Neutrophil (primary cell): ENCODE measurements around the gene SLC27A3.
"Not testable (repeated sequence)": the region's sequence is repeated elsewhere in the genome, so short reads cannot be mapped to it uniquely, and the experiment has no call there.

Experiments used
- H3K27ac ChIP-seq: fragments of 200-600 bp; sonication (generic); 2 replicates; pipeline ENCODE4 v1.5.1; 2016; ENCODE audit warnings: mild to moderate bottlenecking, moderate library complexity
- H3K27me3 ChIP-seq: fragments of 200-600 bp; sonication (generic); 2 replicates; pipeline ENCODE4 v1.6.0; 2016; ENCODE audit warnings: mild to moderate bottlenecking
- H3K36me3 ChIP-seq: fragments of 200-600 bp; sonication (generic); 2 replicates; pipeline ENCODE4 v1.5.1; 2017
- H3K4me1 ChIP-seq, 2 experiments: fragments of 200-600 bp in 1 of 2; sonication (generic) in 1 of 2; 1 replicate in 1 of 2; 2 replicates in 1 of 2; pipeline versions ENCODE4 v1.5.1 to v1.6.1; 2013 to 2016; ENCODE audit warnings: low read depth in 1 of 2, low read length in 1 of 2, mild to moderate bottlenecking in 1 of 2, moderate library complexity in 1 of 2; ENCODE audit not compliant: control insufficient read depth in 1 of 2, insufficient read depth in 1 of 2
- H3K4me3 ChIP-seq, 2 experiments: fragments of 200-600 bp in 1 of 2; sonication (generic) in 1 of 2; 1 replicate in 1 of 2; 2 replicates in 1 of 2; pipeline ENCODE4 v1.5.1; 2013 to 2016; ENCODE audit warnings: low read depth in 1 of 2, low read length in 1 of 2, mild to moderate bottlenecking in 1 of 2, moderate library complexity in 1 of 2
- H3K9me3 ChIP-seq: fragments of 200-600 bp; sonication (generic); 2 replicates; pipeline ENCODE4 v1.5.1; 2016
- TF ChIP-seq, protein P1 (sequence below): fragments of 200-600 bp; sonication (generic); IDR thresholded peaks from 2 replicates; pipeline ENCODE4 v1.5.1; 2016; ENCODE audit warnings: antibody characterized with exemption

Gene SLC27A3

DNA sequence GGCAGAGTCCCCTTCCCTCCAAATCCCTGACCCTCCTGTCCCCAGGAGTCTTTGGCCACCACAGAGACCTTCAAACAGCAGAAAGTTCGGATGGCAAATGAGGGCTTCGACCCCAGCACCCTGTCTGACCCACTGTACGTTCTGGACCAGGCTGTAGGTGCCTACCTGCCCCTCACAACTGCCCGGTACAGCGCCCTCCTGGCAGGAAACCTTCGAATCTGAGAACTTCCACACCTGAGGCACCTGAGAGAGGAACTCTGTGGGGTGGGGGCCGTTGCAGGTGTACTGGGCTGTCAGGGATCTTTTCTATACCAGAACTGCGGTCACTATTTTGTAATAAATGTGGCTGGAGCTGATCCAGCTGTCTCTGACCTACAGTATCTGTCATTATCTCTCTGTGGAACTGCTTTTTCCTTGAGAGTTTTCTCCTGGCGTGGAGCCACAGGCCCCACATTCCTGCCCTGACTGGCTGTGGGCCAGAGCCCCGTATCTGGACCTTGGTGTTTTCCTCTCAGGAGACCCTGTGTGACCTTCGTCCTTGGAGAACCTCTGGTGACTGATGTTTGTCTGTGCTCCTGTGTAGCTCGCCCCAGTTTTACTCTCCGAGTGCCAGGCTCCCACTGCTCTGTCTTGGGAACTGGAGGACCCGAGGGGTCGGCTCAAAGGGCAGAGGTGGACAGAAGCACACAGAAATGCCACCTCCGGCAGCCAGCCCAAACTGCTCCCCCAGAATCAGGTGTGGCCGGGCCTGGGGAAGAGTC is 4.8 kb downstream of the SLC27A3 start:
- peaks cover 12% of the 10 kb centered on the region for H3K36me3 ChIP-seq

DNA sequence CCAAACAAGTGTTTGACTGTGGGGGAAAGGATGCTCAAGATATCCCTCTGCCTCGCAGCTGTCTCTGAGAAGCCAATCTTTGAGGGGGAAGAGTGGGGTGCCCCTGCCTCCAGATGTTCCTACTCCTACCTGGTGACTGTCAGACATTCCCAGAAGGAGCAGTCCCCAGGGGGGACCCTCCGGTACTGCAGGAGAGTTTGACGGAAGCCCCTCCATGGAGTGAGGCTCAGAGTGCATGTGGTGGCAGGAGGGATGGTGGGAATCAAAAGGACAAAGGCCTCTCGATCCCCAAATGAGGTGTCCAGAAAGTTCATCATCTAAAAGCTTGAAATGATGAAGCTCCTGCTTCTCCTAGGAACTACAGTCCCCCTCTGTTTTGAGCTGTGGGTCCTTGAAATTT is 5.3 kb downstream of the SLC27A3 start:
- Histone ChIP-seq H3K4me3 (no peak overlapping the region), H3K36me3 (peaks cover 12% of the 10 kb centered on the region), H3K27me3 (no peaks in the 10 kb centered on the region), H3K4me1 (peaks cover 44 to 52% of the 10 kb centered on the region in 2 experiments), H3K27ac (no peak overlapping the region), H3K9me3 (no peaks in the 10 kb centered on the region)
- TF ChIP-seq, protein P1, sequence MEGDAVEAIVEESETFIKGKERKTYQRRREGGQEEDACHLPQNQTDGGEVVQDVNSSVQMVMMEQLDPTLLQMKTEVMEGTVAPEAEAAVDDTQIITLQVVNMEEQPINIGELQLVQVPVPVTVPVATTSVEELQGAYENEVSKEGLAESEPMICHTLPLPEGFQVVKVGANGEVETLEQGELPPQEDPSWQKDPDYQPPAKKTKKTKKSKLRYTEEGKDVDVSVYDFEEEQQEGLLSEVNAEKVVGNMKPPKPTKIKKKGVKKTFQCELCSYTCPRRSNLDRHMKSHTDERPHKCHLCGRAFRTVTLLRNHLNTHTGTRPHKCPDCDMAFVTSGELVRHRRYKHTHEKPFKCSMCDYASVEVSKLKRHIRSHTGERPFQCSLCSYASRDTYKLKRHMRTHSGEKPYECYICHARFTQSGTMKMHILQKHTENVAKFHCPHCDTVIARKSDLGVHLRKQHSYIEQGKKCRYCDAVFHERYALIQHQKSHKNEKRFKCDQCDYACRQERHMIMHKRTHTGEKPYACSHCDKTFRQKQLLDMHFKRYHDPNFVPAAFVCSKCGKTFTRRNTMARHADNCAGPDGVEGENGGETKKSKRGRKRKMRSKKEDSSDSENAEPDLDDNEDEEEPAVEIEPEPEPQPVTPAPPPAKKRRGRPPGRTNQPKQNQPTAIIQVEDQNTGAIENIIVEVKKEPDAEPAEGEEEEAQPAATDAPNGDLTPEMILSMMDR: no peak

More for the DNA sequence above, 4.8 kb downstream of the SLC27A3 start:
- Histone ChIP-seq H3K4me1 (peaks cover 50 to 58% of the 10 kb centered on the region in 2 experiments), H3K4me3 (no peak overlapping the region), H3K9me3 (no peaks in the 10 kb centered on the region), H3K27me3 (no peaks in the 10 kb centered on the region), H3K27ac (peak overlapping the region; percentile 25)
- TF ChIP-seq, protein P1: no peak

DNA sequence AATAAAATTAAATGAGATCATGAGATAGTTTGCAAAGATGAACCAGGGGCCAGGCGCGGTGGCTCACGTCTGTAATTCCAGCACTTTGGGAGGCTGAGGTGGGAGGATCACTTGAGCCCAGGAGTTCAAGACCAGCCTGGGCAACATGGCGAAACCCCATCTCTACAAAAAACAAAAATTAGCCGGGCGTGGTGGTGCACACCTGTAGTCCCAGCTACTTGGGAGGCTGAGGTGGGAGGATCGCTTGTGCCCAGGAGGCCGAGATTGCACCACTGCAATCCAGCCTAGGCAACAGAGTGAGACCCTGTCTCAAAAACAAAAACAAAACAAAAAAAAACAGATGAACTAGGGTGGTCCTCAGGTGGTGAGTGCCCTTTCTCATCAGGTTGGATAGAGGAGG is 7.4 kb downstream of the SLC27A3 start:
- peak overlapping the region; percentile 83 to 88 for H3K4me3 ChIP-seq
- not testable (repeated sequence) for H3K9me3 ChIP-seq, H3K27me3 ChIP-seq
- H3K27ac ChIP-seq: peak overlapping the region; percentile 94
- peaks cover 28 to 31% of the 10 kb centered on the region in 2 experiments for H3K4me1 ChIP-seq
- H3K36me3 ChIP-seq: peaks cover 12% of the 10 kb centered on the region

DNA sequence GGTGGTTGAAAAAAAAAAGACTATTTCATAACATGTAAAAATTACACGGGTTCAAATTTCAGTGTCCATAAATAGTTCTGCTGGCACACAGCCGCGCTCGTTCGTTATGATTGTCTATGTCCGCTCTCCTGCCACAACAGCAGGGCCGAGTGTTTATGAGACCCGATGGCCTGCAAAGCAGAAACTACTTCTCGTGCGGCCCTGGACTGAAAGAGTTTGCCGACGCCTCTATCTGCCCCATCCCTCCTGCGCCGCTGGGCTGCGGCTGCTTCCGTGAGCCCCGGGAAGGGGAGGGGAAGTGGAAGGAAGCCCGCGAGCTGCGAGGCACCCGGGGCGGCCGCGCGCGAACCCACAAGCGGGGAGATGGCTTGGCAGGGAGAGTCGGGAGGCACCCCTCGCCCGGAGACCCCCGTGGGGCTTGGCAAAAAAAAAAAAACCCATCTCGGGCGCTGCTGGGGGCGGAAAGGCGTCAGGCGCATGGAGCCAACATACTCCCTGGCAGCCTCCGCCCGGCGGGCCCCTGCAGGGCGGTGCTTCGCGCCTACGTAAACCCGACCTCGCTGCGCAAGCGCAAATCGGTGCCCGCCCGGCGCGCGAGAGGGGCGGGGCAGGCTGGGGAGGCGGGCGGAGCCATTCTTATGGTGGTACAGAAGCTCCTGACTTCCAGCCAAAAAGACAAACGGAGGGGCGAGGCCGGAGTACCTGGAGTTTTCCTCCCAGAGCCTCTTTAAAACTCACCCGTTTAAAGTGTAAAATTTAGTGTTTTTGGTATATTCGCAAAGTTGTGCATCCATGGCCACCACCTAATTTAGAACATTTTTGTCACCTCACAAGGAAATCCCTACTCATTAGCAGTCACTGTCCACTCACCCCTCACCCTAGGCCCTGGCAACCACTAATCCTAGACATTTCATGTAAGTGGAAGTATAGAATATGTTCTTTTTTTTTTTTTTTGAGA is 8.3 kb downstream of the SLC27A3 start:
- peak overlapping the region; percentile 94 for H3K27ac ChIP-seq
- H3K9me3 ChIP-seq: no peaks in the 10 kb centered on the region
- H3K4me1 ChIP-seq: peaks cover 19 to 22% of the 10 kb centered on the region in 2 experiments
- peak overlapping the region; percentile 83 to 88 for H3K4me3 ChIP-seq
- no peaks in the 10 kb centered on the region for H3K27me3 ChIP-seq
- TF ChIP-seq, protein P1: peak; percentile 57
- peaks cover 12% of the 10 kb centered on the region for H3K36me3 ChIP-seq

DNA sequence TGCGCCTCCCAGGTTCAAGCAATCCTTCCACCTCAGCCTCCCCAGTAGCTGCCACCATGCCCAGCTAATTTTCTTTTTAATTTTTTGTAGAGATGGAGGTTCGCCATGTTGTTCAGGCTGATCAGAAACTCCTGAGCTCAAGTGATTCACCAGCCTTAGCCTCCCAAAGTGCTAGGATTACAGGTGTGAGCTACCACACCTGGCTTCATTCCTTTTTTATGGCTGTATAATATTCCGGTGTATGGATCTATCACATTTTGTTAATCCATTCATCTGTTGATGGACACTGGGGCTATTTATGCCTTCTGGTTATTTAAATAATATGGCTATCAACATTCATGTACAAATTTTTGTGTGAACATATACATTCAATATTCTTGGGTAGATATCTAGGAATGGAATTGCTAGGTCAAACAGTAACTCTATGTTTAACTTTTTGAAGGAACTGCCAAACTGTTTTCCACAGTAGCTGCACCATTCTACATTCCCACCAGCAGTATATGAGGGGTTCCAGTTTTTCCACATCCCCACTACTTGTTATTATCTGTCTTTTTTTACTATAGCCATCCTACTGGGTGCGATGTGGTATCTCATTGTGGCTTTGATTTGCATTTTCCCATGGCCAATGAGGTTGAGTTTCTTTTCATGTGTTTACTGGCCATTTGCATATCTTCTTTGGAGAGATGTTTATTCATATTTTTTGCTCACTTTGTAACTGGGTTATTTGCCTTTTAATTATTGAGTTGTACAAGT is 11.0 kb downstream of the SLC27A3 start:
- no peaks in the 10 kb centered on the region for H3K9me3 ChIP-seq
- peaks cover 34 to 41% of the 10 kb centered on the region in 2 experiments for H3K4me1 ChIP-seq
- H3K27ac ChIP-seq: no peak overlapping the region
- no peaks in the 10 kb centered on the region for H3K27me3 ChIP-seq
- TF ChIP-seq, protein P1: no peak
- no peak overlapping the region for H3K4me3 ChIP-seq
- no peaks in the 10 kb centered on the region for H3K36me3 ChIP-seq
